HG03520 (cell line): ENCODE data around the gene LAYN.

Experiments
- ATAC-seq: cut with Tn5 transposase; IDR thresholded peaks from one replicate; pipeline ENCODE4 v1.9.1; 2021; ENCODE audit warnings: mild to moderate bottlenecking, moderate library complexity; ENCODE audit not compliant: unreplicated experiment

Gene LAYN

DNA sequence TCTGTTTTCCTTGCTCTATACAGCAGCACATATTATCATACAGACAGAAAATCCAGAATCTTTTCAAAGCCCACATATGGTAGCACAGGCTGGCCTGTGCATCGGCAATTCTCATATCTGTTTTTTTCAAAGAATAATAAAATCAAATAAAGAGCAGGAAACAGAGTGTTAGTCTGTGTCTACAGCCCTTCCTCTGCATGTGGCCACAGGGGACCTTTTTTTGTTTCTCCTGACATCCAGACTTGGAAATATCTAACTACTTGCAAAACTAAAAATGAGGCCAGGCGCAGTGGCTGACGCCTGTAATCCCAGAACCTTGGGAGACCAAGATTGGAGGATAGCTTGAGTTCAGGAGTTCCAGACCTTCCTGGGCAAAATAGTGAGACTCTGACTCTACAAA, 20.3 kb downstream of the LAYN start:
- no peak for ATAC-seq

GRCh38 chr11:111561306-111561705, 20.8 kb downstream of the LAYN start:
- ATAC-seq: no peak

- no peak for ATAC-seq
These were observed 21.3 kb downstream of the LAYN start for GRCh38 chr11:111561791-111562325.

- ATAC-seq: no peak
These were observed 22.3 kb downstream of the LAYN start for GRCh38 chr11:111562692-111563389.

DNA sequence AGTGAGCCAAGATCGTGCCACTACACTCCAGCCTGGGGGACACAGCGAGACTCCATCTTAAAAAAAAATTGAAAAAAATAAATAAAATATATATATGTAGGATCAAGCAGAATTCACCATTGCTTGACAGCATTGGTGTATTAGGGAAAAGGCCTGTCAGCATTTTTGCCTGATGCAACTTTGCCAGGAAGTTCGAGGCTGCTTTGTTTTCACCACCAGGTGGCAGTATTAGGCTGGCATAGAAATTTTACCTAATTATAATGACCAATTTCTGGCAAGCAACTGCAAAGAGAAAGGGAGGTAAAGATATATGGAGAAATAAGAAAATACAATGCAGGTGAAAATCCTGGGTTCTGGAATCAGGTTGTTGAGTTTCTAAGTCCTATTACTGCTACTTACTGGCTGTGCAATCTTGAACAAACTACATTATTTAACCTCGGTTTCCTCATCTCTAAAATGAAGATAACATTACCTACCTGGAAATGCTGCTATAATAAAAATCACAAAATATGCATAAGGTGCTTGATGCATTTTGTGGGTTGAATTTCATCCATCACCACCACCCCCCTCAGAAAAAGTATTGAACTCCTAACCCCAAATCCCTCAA, 24.7 kb downstream of the LAYN start:
- ATAC-seq: no peak

DNA sequence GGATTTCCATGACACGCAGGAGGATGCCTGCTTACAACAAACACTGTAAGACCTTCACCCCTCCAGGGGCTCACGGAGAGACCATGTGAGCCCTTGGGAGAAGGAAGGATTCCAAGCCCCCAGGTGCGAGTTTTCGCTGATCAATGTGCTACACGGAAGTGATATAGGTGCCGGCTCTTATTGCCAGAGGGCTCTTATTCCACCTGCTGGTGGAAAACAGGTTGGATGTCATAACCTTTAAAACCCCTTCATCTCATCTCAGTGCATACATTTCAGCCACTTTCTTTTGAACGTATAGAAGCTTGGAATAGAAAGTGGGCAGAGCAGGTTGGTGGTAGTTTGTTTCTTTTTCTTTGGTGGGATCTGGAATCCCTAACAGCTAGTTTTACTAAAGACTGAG, 25.8 kb downstream of the LAYN start:
- ATAC-seq: no peak

DNA sequence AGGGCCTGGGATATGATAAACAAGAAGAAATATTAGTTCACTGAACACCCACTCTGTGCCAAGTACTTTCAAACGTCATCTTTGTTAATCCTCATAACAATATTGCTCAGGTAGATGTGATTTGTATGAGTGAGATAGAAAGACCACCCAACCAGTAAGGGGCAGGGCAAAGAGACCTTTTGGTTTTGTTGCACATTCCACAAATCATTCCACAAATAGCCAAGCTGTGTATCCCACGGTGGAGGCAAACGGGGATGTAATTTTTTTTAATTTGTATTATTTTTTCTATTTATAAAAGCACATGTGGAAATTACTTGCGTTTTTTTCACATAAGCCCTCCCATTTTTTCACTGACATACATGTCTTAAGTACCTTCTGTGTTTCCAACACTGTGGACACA, 29.0 kb downstream of the LAYN start:
- no peak for ATAC-seq

GRCh38 chr11:111570796-111571195, 30.3 kb downstream of the LAYN start:
- no peak for ATAC-seq

DNA sequence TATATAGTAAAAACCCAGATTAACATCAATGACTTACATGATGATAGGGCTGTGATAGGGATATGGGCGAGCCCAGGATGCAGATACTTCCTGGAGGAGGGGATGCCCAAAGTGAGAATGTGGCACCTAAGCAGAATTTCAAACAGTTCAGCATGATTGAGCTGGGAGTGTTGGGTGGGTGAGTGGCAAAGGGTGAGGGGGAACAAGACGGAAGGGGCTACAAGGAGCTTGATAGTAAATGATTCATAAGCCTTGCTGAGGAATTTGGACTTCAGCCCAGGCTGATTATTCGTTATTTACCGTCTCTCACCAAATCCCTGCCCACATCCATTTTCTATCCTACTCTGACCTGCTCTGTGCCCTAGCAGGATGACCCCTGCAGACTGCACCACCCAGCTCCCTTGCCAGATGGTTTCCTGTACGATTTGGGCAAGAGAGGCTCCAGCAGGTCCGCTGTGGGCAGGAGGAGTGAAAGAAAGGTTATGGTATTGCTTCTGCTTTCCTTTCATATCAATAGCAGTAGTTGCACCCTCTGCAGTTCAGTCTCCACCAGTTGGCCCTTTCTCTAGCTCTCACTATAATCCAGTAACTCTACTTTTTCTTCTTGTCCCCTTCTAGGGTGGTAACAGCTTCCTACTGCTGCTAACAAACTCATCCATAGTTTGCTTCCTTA, 31.4 kb downstream of the LAYN start:
- no peak for ATAC-seq

DNA sequence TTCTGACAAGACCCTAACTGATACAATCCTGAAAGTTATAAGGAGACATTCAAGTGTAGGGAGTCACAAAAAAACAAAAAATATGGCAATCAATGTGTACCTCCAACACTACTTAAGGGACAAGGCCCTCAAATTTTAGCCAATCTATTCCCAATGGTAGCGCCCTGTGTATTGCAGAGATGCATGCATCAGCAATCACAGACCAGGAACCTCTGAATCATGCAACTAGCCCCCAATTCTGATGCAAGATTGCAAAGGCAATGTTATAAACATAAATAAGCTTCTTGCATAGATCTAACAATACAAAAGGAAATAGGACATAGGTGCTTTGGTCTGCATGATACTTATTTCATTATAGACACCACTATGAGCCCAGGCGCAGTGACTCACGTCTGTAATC, 32.1 kb downstream of the LAYN start:
- ATAC-seq: no peak

- ATAC-seq: no peak
These were observed 33.3 kb downstream of the LAYN start for GRCh38 chr11:111573821-111574249.

- no peak for ATAC-seq
These were observed 34.1 kb downstream of the LAYN start for GRCh38 chr11:111574373-111575225.

GRCh38 chr11:111575740-111576139, 35.2 kb downstream of the LAYN start:
- no peak for ATAC-seq

DNA sequence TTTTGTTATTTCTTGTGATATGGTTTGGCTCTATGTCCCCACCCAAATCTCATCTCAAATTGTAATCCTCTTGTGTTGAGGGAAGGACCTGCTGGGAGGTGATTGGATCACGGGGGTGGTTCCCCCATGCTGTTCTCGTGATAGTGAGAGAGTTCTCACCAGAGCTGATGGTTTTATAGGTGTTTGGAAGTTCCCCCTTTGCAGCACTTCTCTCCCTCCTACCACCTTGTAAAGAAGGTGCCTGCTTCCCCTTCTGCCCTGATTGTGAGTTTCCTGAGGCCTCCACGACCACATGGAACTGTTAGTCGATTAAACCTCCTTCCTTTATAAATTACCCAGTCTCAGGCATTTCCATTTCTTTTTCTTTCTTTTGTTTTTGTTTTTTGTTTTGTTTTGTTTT, 37.3 kb downstream of the LAYN start:
- no peak for ATAC-seq

GRCh38 chr11:111581341-111581740, 40.8 kb downstream of the LAYN start:
- ATAC-seq: no peak

DNA sequence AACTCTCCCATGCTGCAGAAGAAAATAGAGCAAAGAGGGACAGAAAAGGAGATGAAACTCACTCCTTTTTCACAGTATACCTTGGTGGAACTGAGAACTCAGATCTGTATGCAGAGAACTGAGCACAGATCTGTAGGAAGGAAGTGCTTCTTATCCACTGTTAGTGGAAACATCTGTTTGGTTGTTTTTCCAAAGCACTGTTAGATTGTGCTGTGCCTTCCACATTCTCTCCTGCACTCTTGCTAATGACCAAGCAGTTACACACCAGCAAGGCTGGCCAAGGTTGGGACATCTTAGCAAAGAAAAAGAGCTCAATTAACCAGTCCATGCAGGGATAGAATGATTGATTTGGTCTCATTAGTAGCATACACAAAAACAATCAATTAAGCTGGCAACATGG, 41.6 kb downstream of the LAYN start:
- ATAC-seq: no peak

GRCh38 chr11:111582881-111583280, 42.4 kb downstream of the LAYN start:
- ATAC-seq: no peak

DNA sequence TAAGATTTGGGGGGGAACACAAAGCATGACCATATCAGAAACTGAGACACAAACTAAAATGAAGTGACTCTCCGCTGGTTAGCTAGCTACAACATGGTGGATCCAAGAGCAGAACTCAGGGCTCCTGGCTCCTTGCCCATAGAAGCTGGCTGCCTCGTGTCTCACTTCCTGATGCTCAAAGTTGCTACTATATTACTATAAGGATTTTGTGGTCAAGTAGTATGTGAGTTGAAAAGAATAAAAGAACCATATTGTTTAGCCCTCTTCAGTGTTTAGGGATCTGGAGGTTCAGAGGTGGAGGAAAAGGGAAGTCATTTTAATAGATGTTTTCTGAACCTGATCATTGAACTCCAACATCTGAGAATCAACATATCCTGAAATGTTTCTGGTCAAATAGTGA, 44.9 kb downstream of the LAYN start:
- no peak for ATAC-seq

- ATAC-seq: no peak
These were observed 45.9 kb downstream of the LAYN start for GRCh38 chr11:111586388-111586831.

GRCh38 chr11:111589114-111589513, 48.6 kb downstream of the LAYN start:
- no peak for ATAC-seq

GRCh38 chr11:111589886-111590499, 49.5 kb downstream of the LAYN start:
- ATAC-seq: no peak
